ENCODE results near the gene PDE4A. TPM values are rescaled to one million over a fixed set of nuclear protein-coding genes. Genes with fewer than 3 reads are reported as not detected.
"Not testable (repeated sequence)": the region's sequence is repeated elsewhere in the genome, so short reads cannot be mapped to it uniquely, and the experiment has no call there.

PDE4A gene
- total and polyA plus RNA-seq, 4 experiments from 2014 or later: 0.81 to 5.6 (median 2.9) TPM

GRCh38 chr19:10380313-10381102 is 39.8 kb upstream of the PDE4A start, which contains the start of gene TYK2:
Gene TYK2, minus strand, starts transcription at chr19:10380572. Its CDS starts 2,166 bp downstream, at chr19:10378406.
- Histone ChIP-seq H3K27me3 (ENCODE audit: insufficient read depth, low read length) (no peaks in the 10 kb centered on the region), H3K36me3 (ENCODE audit: insufficient read depth, low read length) (peaks cover 4% of the 10 kb centered on the region), H3K9me3 (ENCODE audit: control insufficient read depth in 1 of 2, low read length in 2 of 2) (no peaks in the 10 kb centered on the region), H3K4me3 (ENCODE audit: low read length in 2 of 2) (peak within 1 kb of the TSS; percentile 79 to 91), H3K27ac (ENCODE audit: low read depth, low read length) (peak within 1 kb of the TSS; percentile 89), H3K4me1 (ENCODE audit: insufficient read depth, low read length) (peaks cover 13% of the 10 kb centered on the region)
- H3K27ac Mint-ChIP-seq: peak within 1 kb of the TSS; percentile 81 to 99 (median 98)
- H3K27me3 Mint-ChIP-seq: no peaks in the 10 kb centered on the region
- CTCF ChIA-PET (ENCODE audit: partially characterized antibody): interaction anchor here (0.5 to 5.1 kb wide), 8 partner anchors 10 to 519 kb away, joined by 3 to 37 read pairs (median 4); partner anchors contain the start of gene ICAM1
- peak within 1 kb of the TSS; percentile 93 to 98 (median 96) for H3K4me3 Mint-ChIP-seq
- H3K36me3 Mint-ChIP-seq: peaks cover 17 to 20% of the 10 kb centered on the region in 2 donors
- peaks cover 0 to 2% (median 0%) of the 10 kb centered on the region in 8 donors for H3K9me3 Mint-ChIP-seq
- intact Hi-C loops (cut with micrococcal nuclease): loop anchor here (1.0 to 2.0 kb wide), 3 partner anchors 41 to 110 kb away; partner anchors contain the start of genes ICAM1, ICAM3 and RAVER1
- POLR2A ChIA-PET (ENCODE audit: partially characterized antibody): interaction anchor here (0.6 to 4.2 kb wide), 22 partner anchors 8 to 542 kb away, joined by 3 to 67 read pairs (median 4); partner anchors contain the start of genes ICAM1, ICAM4, ICAM5 and RAVER1
- DNase-seq: peak; percentile 96 to 98 (median 97)
- H3K4me1 Mint-ChIP-seq: peaks cover 18 to 28% (median 23%) of the 10 kb centered on the region in 4 donors

GRCh38 chr19:10383223-10383499 is 37.2 kb upstream of the PDE4A start:
- H3K27me3 Mint-ChIP-seq; H3K9me3 ChIP-seq (ENCODE audit: control insufficient read depth in 1 of 2, low read length in 2 of 2); intact Hi-C loops (cut with micrococcal nuclease); H3K36me3 ChIP-seq (ENCODE audit: insufficient read depth, low read length); H3K4me3 ChIP-seq (ENCODE audit: low read length in 2 of 2); H3K4me3 Mint-ChIP-seq; H3K27ac ChIP-seq (ENCODE audit: low read depth, low read length); DNase-seq; H3K27ac Mint-ChIP-seq; H3K27me3 ChIP-seq (ENCODE audit: insufficient read depth, low read length); H3K9me3 Mint-ChIP-seq: not testable (repeated sequence)
- peaks cover 13% of the 10 kb centered on the region for H3K4me1 ChIP-seq (ENCODE audit: insufficient read depth, low read length)
- CTCF ChIA-PET (ENCODE audit: partially characterized antibody): interaction anchor here (0.7 to 5.1 kb wide), 4 partner anchors 7 to 124 kb away, joined by 4 to 37 read pairs (median 18); partner anchors contain the start of gene ICAM1
- H3K4me1 Mint-ChIP-seq: peaks cover 17 to 28% (median 23%) of the 10 kb centered on the region in 4 donors
- POLR2A ChIA-PET (ENCODE audit: partially characterized antibody): interaction anchor here (0.8 kb wide), 1 partner anchor 49 kb away, joined by 3 read pairs; no protein-coding TSS in a partner anchor
- peaks cover 9 to 16% of the 10 kb centered on the region in 2 donors for H3K36me3 Mint-ChIP-seq

- no peak for DNase-seq
- Mint-ChIP-seq H3K4me3 (no peak overlapping the region), H3K9me3 (peaks cover 0 to 2% (median 0%) of the 10 kb centered on the region in 8 donors), H3K27ac (no peak overlapping the region), H3K4me1 (peaks cover 18 to 25% (median 20%) of the 10 kb centered on the region in 4 donors), H3K36me3 (peaks cover 4 to 11% of the 10 kb centered on the region in 2 donors), H3K27me3 (no peaks in the 10 kb centered on the region)
- Histone ChIP-seq H3K4me1 (ENCODE audit: insufficient read depth, low read length) (peaks cover 11% of the 10 kb centered on the region), H3K4me3 (ENCODE audit: low read length in 2 of 2) (no peak overlapping the region), H3K27ac (ENCODE audit: low read depth, low read length) (no peak overlapping the region), H3K9me3 (ENCODE audit: control insufficient read depth in 1 of 2, low read length in 2 of 2) (no peaks in the 10 kb centered on the region), H3K27me3 (ENCODE audit: insufficient read depth, low read length) (no peaks in the 10 kb centered on the region), H3K36me3 (ENCODE audit: insufficient read depth, low read length) (no peaks in the 10 kb centered on the region)
- ChIA-PET CTCF (ENCODE audit: partially characterized antibody) (interaction anchor here (1.8 kb wide), 1 partner anchor 114 kb away, joined by 8 read pairs; the partner anchor contains the start of gene ICAM1), POLR2A (ENCODE audit: partially characterized antibody) (no interaction called here)
- intact Hi-C loops (cut with micrococcal nuclease): no loop called here
These were observed 35.8 kb upstream of the PDE4A start for GRCh38 chr19:10384580-10384979.

- Mint-ChIP-seq H3K27ac (peak overlapping the region; percentile 10 to 79 (median 47)), H3K4me3 (no peak overlapping the region), H3K9me3 (peaks cover 0 to 1% (median 0%) of the 10 kb centered on the region in 8 donors), H3K4me1 (peaks cover 5 to 11% (median 6%) of the 10 kb centered on the region in 4 donors), H3K27me3 (no peaks in the 10 kb centered on the region), H3K36me3 (peaks cover 13 to 24% of the 10 kb centered on the region in 2 donors)
- Histone ChIP-seq H3K9me3 (ENCODE audit: control insufficient read depth in 1 of 2, low read length in 2 of 2) (no peaks in the 10 kb centered on the region), H3K27me3 (ENCODE audit: insufficient read depth, low read length) (no peaks in the 10 kb centered on the region), H3K36me3 (ENCODE audit: insufficient read depth, low read length) (peaks cover 16% of the 10 kb centered on the region), H3K27ac (ENCODE audit: low read depth, low read length) (no peak overlapping the region), H3K4me1 (ENCODE audit: insufficient read depth, low read length) (no peaks in the 10 kb centered on the region), H3K4me3 (ENCODE audit: low read length in 2 of 2) (no peak overlapping the region)
- intact Hi-C loops (cut with micrococcal nuclease): loop anchor here (1.0 kb wide), 2 partner anchors 120 to 130 kb away; no protein-coding TSS in a partner anchor
- POLR2A ChIA-PET (ENCODE audit: partially characterized antibody): interaction anchor here (0.6 to 3.0 kb wide), 9 partner anchors 8 to 139 kb away, joined by 3 to 73 read pairs (median 4); partner anchors contain the start of genes CDC37, ICAM1 and TYK2
- DNase-seq: peak; percentile 68 to 78 (median 75)
- CTCF ChIA-PET (ENCODE audit: partially characterized antibody): interaction anchor here (0.6 to 6.9 kb wide), 41 partner anchors 8 to 458 kb away, joined by 3 to 235 read pairs (median 5); partner anchors contain the start of genes CDC37, FDX2, ICAM1 and ICAM3
These were observed 31.4 kb upstream of the PDE4A start for GRCh38 chr19:10388957-10389356.

- Histone ChIP-seq H3K36me3 (ENCODE audit: insufficient read depth, low read length) (peaks cover 19% of the 10 kb centered on the region), H3K27me3 (ENCODE audit: insufficient read depth, low read length) (no peaks in the 10 kb centered on the region), H3K9me3 (ENCODE audit: control insufficient read depth in 1 of 2, low read length in 2 of 2) (no peaks in the 10 kb centered on the region), H3K4me1 (ENCODE audit: insufficient read depth, low read length) (no peaks in the 10 kb centered on the region), H3K27ac (ENCODE audit: low read depth, low read length) (no peak overlapping the region), H3K4me3 (ENCODE audit: low read length in 2 of 2) (no peak overlapping the region)
- H3K27ac Mint-ChIP-seq: peak overlapping the region in 4 of 7 donors; percentile 55 to 79 (median 66)
- H3K9me3 Mint-ChIP-seq: peaks cover 0 to 1% (median 0%) of the 10 kb centered on the region in 8 donors
- H3K27me3 Mint-ChIP-seq: no peaks in the 10 kb centered on the region
- CTCF ChIA-PET (ENCODE audit: partially characterized antibody): interaction anchor here (0.6 to 6.9 kb wide), 20 partner anchors 9 to 462 kb away, joined by 3 to 235 read pairs (median 10); partner anchors contain the start of genes CDC37, ICAM1, ICAM3 and ICAM5
- POLR2A ChIA-PET (ENCODE audit: partially characterized antibody): interaction anchor here (0.7 to 3.0 kb wide), 3 partner anchors 9 to 131 kb away, joined by 3 to 73 read pairs (median 13); partner anchors contain the start of genes ICAM1 and TYK2
- DNase-seq: peak in 1 of 5 donors; percentile 45
- peaks cover 16 to 28% of the 10 kb centered on the region in 2 donors for H3K36me3 Mint-ChIP-seq
- intact Hi-C loops (cut with micrococcal nuclease): loop anchor here (1.0 kb wide), 2 partner anchors 121 to 131 kb away; no protein-coding TSS in a partner anchor
- no peak overlapping the region for H3K4me3 Mint-ChIP-seq
- peaks cover 5 to 11% (median 6%) of the 10 kb centered on the region in 4 donors for H3K4me1 Mint-ChIP-seq
These were observed 30.5 kb upstream of the PDE4A start for GRCh38 chr19:10389863-10390262.

- peaks cover 23 to 34% of the 10 kb centered on the region in 2 donors for H3K36me3 Mint-ChIP-seq
- no peaks in the 10 kb centered on the region for H3K27me3 Mint-ChIP-seq
- intact Hi-C loops (cut with micrococcal nuclease): no loop called here
- Histone ChIP-seq H3K4me3 (ENCODE audit: low read length in 2 of 2) (no peak overlapping the region), H3K9me3 (ENCODE audit: control insufficient read depth in 1 of 2, low read length in 2 of 2) (no peaks in the 10 kb centered on the region), H3K27ac (ENCODE audit: low read depth, low read length) (no peak overlapping the region), H3K36me3 (ENCODE audit: insufficient read depth, low read length) (peaks cover 25% of the 10 kb centered on the region), H3K27me3 (ENCODE audit: insufficient read depth, low read length) (no peaks in the 10 kb centered on the region), H3K4me1 (ENCODE audit: insufficient read depth, low read length) (no peaks in the 10 kb centered on the region)
- peak overlapping the region in 6 of 7 donors; percentile 50 to 92 (median 80) for H3K27ac Mint-ChIP-seq
- ChIA-PET CTCF (ENCODE audit: partially characterized antibody) (interaction anchor here (0.6 to 6.9 kb wide), 21 partner anchors 10 to 463 kb away, joined by 3 to 132 read pairs (median 5); partner anchors contain the start of genes CDC37, ICAM1, ICAM5 and TYK2), POLR2A (ENCODE audit: partially characterized antibody) (interaction anchor here (0.6 to 3.1 kb wide), 6 partner anchors 9 to 457 kb away, joined by 3 to 43 read pairs (median 5); partner anchors contain the start of genes ICAM1 and RAVER1)
- peak; percentile 40 to 69 (median 61) for DNase-seq
- H3K4me3 Mint-ChIP-seq: no peak overlapping the region
- peaks cover 5 to 11% (median 6%) of the 10 kb centered on the region in 4 donors for H3K4me1 Mint-ChIP-seq
- peaks cover 0 to 1% (median 0%) of the 10 kb centered on the region in 8 donors for H3K9me3 Mint-ChIP-seq
These were observed 29.6 kb upstream of the PDE4A start for GRCh38 chr19:10390652-10391286.
